ENCODE data around the gene EXOC4. TPM values are rescaled to one million over a fixed set of nuclear protein-coding genes. Genes with fewer than 3 reads are reported as not detected.

Gene EXOC4
- total and polyA plus RNA-seq, 2 of the 13 experiments (the other 11 are each of a cell fraction or from before 2014, with no cell fraction given): 22.5 to 39.0 TPM

GRCh38 chr7:133522501-133522900 lies 269.6 kb downstream of the EXOC4 start:
- TF ChIP-seq MXD3 (CRISPR knock-in tag; IDR thresholded peaks at IDR 0.05): no peak
- no peak for TF ChIP-seq SALL1 (CRISPR knock-in tag; IDR thresholded peaks at IDR 0.05)
- no peak for TF ChIP-seq RARA (CRISPR knock-in tag; IDR thresholded peaks at IDR 0.05)
- TF ChIP-seq ETS1 (CRISPR knock-in tag; IDR thresholded peaks at IDR 0.05): no peak
- no peak for TF ChIP-seq FOXA1 (IDR thresholded peaks at IDR 0.05)
- TF ChIP-seq FOXA1 (CRISPR knock-in tag; IDR thresholded peaks at IDR 0.05): no peak
- TF ChIP-seq DDIT3 (CRISPR knock-in tag; IDR thresholded peaks at IDR 0.05): no peak
- TF ChIP-seq GATAD2A (CRISPR knock-in tag; IDR thresholded peaks at IDR 0.05): no peak
- TF ChIP-seq SMC3 (IDR thresholded peaks at IDR 0.05; ENCODE audit: low read length): no peak
- no peak for TF ChIP-seq CHCHD3 (CRISPR knock-in tag; IDR thresholded peaks at IDR 0.05)
- no peak for TF ChIP-seq RFX5 (IDR thresholded peaks at IDR 0.05; ENCODE audit: low read depth, low read length)
- no peak for TF ChIP-seq SIX4 (CRISPR knock-in tag; IDR thresholded peaks at IDR 0.05)
- no peak for TF ChIP-seq ZNF547 (CRISPR knock-in tag; IDR thresholded peaks at IDR 0.05)
- TF ChIP-seq ZNF781 (CRISPR knock-in tag; IDR thresholded peaks at IDR 0.05; ENCODE audit: borderline replicate concordance, not compliant biosample characterization): no peak
- no peak for TF ChIP-seq TEAD3 (CRISPR knock-in tag; optimal IDR thresholded peaks at IDR 0.05; ENCODE audit: borderline replicate concordance)
- TF ChIP-seq TP53 (CRISPR knock-in tag; conservative IDR thresholded peaks at IDR 0.05): no peak
- TF ChIP-seq ISX (CRISPR knock-in tag; conservative IDR thresholded peaks at IDR 0.05): no peak
- TF ChIP-seq MLXIP (CRISPR knock-in tag; IDR thresholded peaks at IDR 0.05; ENCODE audit: borderline replicate concordance): no peak
- no peaks in the 10 kb centered on the region for H3K9me3 ChIP-seq (ENCODE audit: low read length)
- intact Hi-C loops (cut with micrococcal nuclease; ENCODE audit: unreplicated experiment) (no loop called here), in situ Hi-C loops (cut with HindIII; ENCODE audit: extremely low pct_ligation_motif_present, low pct_unique_long_range_greater_than_20kb) (no loop called here)
- BruUV-seq (replicated peaks): no TSS peak
- 98% methylated on average over 2 of the region's 2 CpGs for WGBS (ENCODE audit: low lambda C conversion rate)
- H4K20me1 ChIP-seq (ENCODE audit: insufficient read depth, low read length): no peaks in the 10 kb centered on the region
- no peak for DNase-seq (ENCODE audit: low spot score)
- no peaks in the 10 kb centered on the region for H3K79me2 ChIP-seq (ENCODE audit: insufficient read depth, low read length)
- ChIA-PET CTCF (ENCODE audit: low intra/inter-chr PET ratio, low total read pairs) (no interaction called here), POLR2A (no interaction called here)
- H3K4me1 ChIP-seq (ENCODE audit: insufficient read depth, low read length): no peaks in the 10 kb centered on the region
- H3K4me2 ChIP-seq (ENCODE audit: low read depth, low read length): no peak overlapping the region
- no peaks in the 10 kb centered on the region for H3K27me3 ChIP-seq (ENCODE audit: control insufficient read depth in 1 of 2, insufficient read depth in 2 of 2, low read length in 2 of 2)
- no peak for FAIRE-seq
- no peak overlapping the region for H3K9ac ChIP-seq (ENCODE audit: insufficient read depth, low read depth, low read length)
- H3K27ac ChIP-seq (ENCODE audit: extremely low read length, insufficient read depth, low read length): no peak overlapping the region
- no peak overlapping the region for H3K4me3 ChIP-seq (replicated peaks in 1 of 3; ENCODE audit: insufficient read depth in 1 of 3, low read depth in 2 of 3, low read length in 3 of 3)
- no peaks in the 10 kb centered on the region for H3K36me3 ChIP-seq (replicated peaks in 1 of 2; ENCODE audit: control insufficient read depth in 1 of 2, insufficient read depth in 2 of 2, low read length in 2 of 2)
- H2AFZ ChIP-seq (ENCODE audit: low read length): no peak overlapping the region
- ATAC-seq: no peak

Measured in HepG2 (cell line).